Heart right ventricle (tissue), 16 donors: ENCODE results near the gene TSEN15. TPM values are rescaled to one million over a fixed set of nuclear protein-coding genes. Genes with fewer than 3 reads are reported as not detected.

Experiments
- ATAC-seq, 8 donors: fragments of 200-7000 bp; cut with Tn5 transposase; one replicate each; pipeline ENCODE4 v1.9.1; 2020; ENCODE audit warnings: mild to moderate bottlenecking in 8 of 8, moderate library complexity in 8 of 8, moderate number of reproducible peaks in 1 of 8
- DNase-seq, 2 donors: peaks; one replicate each; pipeline ENCODE4 v3.0.0-alpha.2; 2020
- H3K27ac ChIP-seq, 10 donors: fragments of 200-600 bp; sonication (generic) in 2 of 10; one replicate each; pipeline versions ENCODE4 v1.5.0 to v1.8.0; 2020 to 2022; ENCODE audit warnings: mild to moderate bottlenecking in 3 of 10
- H3K27me3 ChIP-seq, 7 donors: fragments of 200-600 bp; one replicate each; pipeline ENCODE4 v1.8.0; 2021 to 2022; ENCODE audit warnings: mild to moderate bottlenecking in 2 of 7
- H3K36me3 ChIP-seq, 9 donors: fragments of 200-600 bp; sonication (generic) in 1 of 9; one replicate each; pipeline versions ENCODE4 v1.5.0 to v1.8.0; 2020 to 2022; ENCODE audit warnings: mild to moderate bottlenecking in 2 of 9
- H3K4me1 ChIP-seq, 9 donors: fragments of 200-600 bp; sonication (generic) in 1 of 9; one replicate each; pipeline versions ENCODE4 v1.5.0 to v1.8.0; 2020 to 2022; ENCODE audit warnings: mild to moderate bottlenecking in 4 of 9
- H3K4me3 ChIP-seq, 10 donors: fragments of 200-600 bp; sonication (generic) in 2 of 10; one replicate each; pipeline versions ENCODE4 v1.5.0 to v1.8.0; 2020 to 2022; ENCODE audit warnings: mild to moderate bottlenecking in 7 of 10, moderate library complexity in 2 of 10
- H3K9me3 ChIP-seq, 11 donors: fragments of 200-600 bp in 10 of 11; sonication (generic) in 2 of 11; one replicate each; pipeline versions ENCODE4 v1.5.0 to v1.8.0; 2013 to 2022; ENCODE audit warnings: mild to moderate bottlenecking in 2 of 11, control low read depth in 1 of 11, moderate library complexity in 1 of 11
- CTCF ChIP-seq, 9 donors: fragments of 200-600 bp; sonication (generic) in 2 of 9; IDR thresholded peaks; one replicate each; pipeline versions ENCODE4 v1.5.0 to v1.8.0; 2021 to 2022; ENCODE audit warnings: antibody characterized with exemption in 9 of 9, mild to moderate bottlenecking in 5 of 9, moderate library complexity in 1 of 9
- WGBS, 2 donors: extraction: QIAGEN DNeasy Blood & Tissue Kit; methylation state at CpG; one replicate each; pipeline ENCODE4 v1.1.7; 2013; ENCODE audit warnings: inconsistent platforms in 1 of 2; 5-methylcytosine and 5-hydroxymethylcytosine counted together
- intact Hi-C, 10 donors: fragments of 100-400 bp; cut with DNase I; formaldehyde crosslinking; loops; one replicate each; pipeline versions ENCODE4 v1.11.1 to v1.14.2; 2022
- polyA plus RNA-seq, 2 donors: library from polyadenylated mRNA; stranded (reverse); fragments of 200-250 nt; gene quantifications; one replicate each; pipeline ENCODE4 v1.2.3, GENCODE V29; 2013
- total RNA-seq, 10 donors: library from RNA; stranded (reverse); fragmentation: NEBNext Ultra II Directional in 3 of 10; extraction: Animal tissue kit (Norgen Biotek cat#: 25700) in 3 of 10; gene quantifications; one replicate each; pipeline versions ENCODE4 v1.2.1 to v1.2.4, GENCODE V29; 2021 to 2023
- donor health status: Arrhythmogenic right ventricular cardiomyopathy.
- donor health status: ischemic (EF 13 %, LVEDD 7.1; RV severe dilation, severe dysfunction).
- donor health status: healthy with polysubstance abuse.
- donor health status: DM: no; HTN: yes; CAD: no.
- donor health status: DM: no; HTN: no; CAD: no.
- donor health status: ischemic (EF 25% LVEDD 6.9; RV normal size, moderate dysfunction).
- donor health status: ischemic (EF 25% LVEDD 5.7; RV mildly dilated, moderate dysfunction).
- donor health status: healthy.
- donor health status: DM: yes; HTN: yes; CAD: no.
- donor health status: Ischemic cardiomyopathy.
- donor health status: ischemic (EF 35%, LVEDD 5.7; RV mildly dilated, moderate dysfunction).
- donor health status: nonischemic (EF 11% LVEDD 7.7; RV severe dilation, severe dysfunction).
- donor health status: DM: yes; HTN: yes; CAD: no.
- donor health status: PGD.
- donor health status: ischemic (EF 29% LVEDD 5.4; RV normal size, mild dysfunction).
- donor health status: nonischemic (EF 23%, LVEDD 6.1; RV moderate dilation, normal function).

Gene TSEN15
- total and polyA plus RNA-seq, 12 donors, result 19.3 to 31.1 (median 25.2) TPM

GRCh38 chr1:184030433-184031091 is 21.0 kb upstream of the TSEN15 start:
- ATAC-seq (no peak), DNase-seq (no peak)
- Histone ChIP-seq H3K27me3 (peaks cover 0 to 17% (median 0%) of the 10 kb centered on the region in 7 donors), H3K4me3 (no peak overlapping the region), H3K4me1 (peaks cover 0 to 44% (median 8%) of the 10 kb centered on the region in 9 donors), H3K27ac (peak overlapping the region in 1 of 10 donors; percentile 6), H3K9me3 (no peaks in the 10 kb centered on the region), H3K36me3 (no peaks in the 10 kb centered on the region)
- intact Hi-C loops, result loop anchor here in 3 of 10 donors (10.0 kb wide), 2 partner anchors 46 to 96 kb away; no protein-coding TSS in a partner anchor
- no peak for TF ChIP-seq CTCF (IDR thresholded peaks at IDR 0.05)
- WGBS, 2 donors, result 75 to 82% methylated on average over 2 of the region's 2 CpGs

- no peak for TF ChIP-seq CTCF (IDR thresholded peaks at IDR 0.05)
- Histone ChIP-seq H3K9me3 (no peaks in the 10 kb centered on the region), H3K27me3 (peaks cover 0 to 22% (median 4%) of the 10 kb centered on the region in 7 donors), H3K4me3 (no peak overlapping the region), H3K4me1 (peaks cover 0 to 44% (median 11%) of the 10 kb centered on the region in 9 donors), H3K36me3 (no peaks in the 10 kb centered on the region), H3K27ac (peak overlapping the region in 1 of 10 donors; percentile 6)
- 96 to 100% methylated on average over 1 of the region's 1 CpG for WGBS, 2 donors
- no peak for ATAC-seq
- no peak for DNase-seq
- intact Hi-C loops, result loop anchor here in 3 of 10 donors (10.0 kb wide), 2 partner anchors 46 to 96 kb away; no protein-coding TSS in a partner anchor
These were observed 20.5 kb upstream of the TSEN15 start for GRCh38 chr1:184031092-184031408.

GRCh38 chr1:184031409-184032107 is 20.0 kb upstream of the TSEN15 start:
- no peak overlapping the region for H3K27ac ChIP-seq
- peaks cover 0 to 45% (median 16%) of the 10 kb centered on the region in 9 donors for H3K4me1 ChIP-seq
- WGBS, 2 donors, result 78 to 92% methylated on average over 8 of the region's 8 CpGs
- no peak overlapping the region for H3K4me3 ChIP-seq
- H3K27me3 ChIP-seq, result peaks cover 0 to 27% (median 8%) of the 10 kb centered on the region in 7 donors
- ATAC-seq (no peak), DNase-seq (no peak)
- H3K36me3 ChIP-seq, result no peaks in the 10 kb centered on the region
- H3K9me3 ChIP-seq, result no peaks in the 10 kb centered on the region
- no peak for TF ChIP-seq CTCF (IDR thresholded peaks at IDR 0.05)
- intact Hi-C loops, result loop anchor here in 3 of 10 donors (10.0 kb wide), 2 partner anchors 47 to 97 kb away; no protein-coding TSS in a partner anchor

GRCh38 chr1:184032306-184032929 is 19.1 kb upstream of the TSEN15 start:
- intact Hi-C loops, result loop anchor here in 3 of 10 donors (10.0 kb wide), 2 partner anchors 48 to 98 kb away; no protein-coding TSS in a partner anchor
- ATAC-seq (no peak), DNase-seq (no peak)
- no peak overlapping the region for H3K4me3 ChIP-seq
- no peak for TF ChIP-seq CTCF (IDR thresholded peaks at IDR 0.05)
- 45 to 77% methylated on average over 2 of the region's 2 CpGs for WGBS, 2 donors
- no peak overlapping the region for H3K27ac ChIP-seq
- H3K4me1 ChIP-seq, result peaks cover 0 to 45% (median 16%) of the 10 kb centered on the region in 9 donors
- H3K36me3 ChIP-seq, result no peaks in the 10 kb centered on the region
- H3K27me3 ChIP-seq, result peaks cover 0 to 33% (median 9%) of the 10 kb centered on the region in 7 donors
- no peaks in the 10 kb centered on the region for H3K9me3 ChIP-seq
